ENCODE measurements around the gene STAG3. TPM values are rescaled to one million over a fixed set of nuclear protein-coding genes. Genes with fewer than 3 reads are reported as not detected.

STAG3 gene
- total and polyA plus RNA-seq, 9 of the 15 experiments (the other 6 are each of a cell fraction or from before 2014, with no cell fraction given), result 0.54 to 2.5 (median 1.7) TPM

- TF ChIP-seq CUX1 (CRISPR knock-in tag; IDR thresholded peaks at IDR 0.05) (no peak), ZNF232 (CRISPR knock-in tag; IDR thresholded peaks at IDR 0.05) (peak; percentile 92), RBFOX2 (IDR thresholded peaks at IDR 0.05; ENCODE audit: low read depth, low read length) (peak; percentile 70), GABPB2 (CRISPR knock-in tag; conservative IDR thresholded peaks at IDR 0.05) (no peak), AFF4 (CRISPR knock-in tag; IDR thresholded peaks at IDR 0.05) (no peak), PCBP2 (IDR thresholded peaks at IDR 0.05; ENCODE audit: low read depth, low read length, poor library complexity, severe bottlenecking) (no peak), ZNF121 (CRISPR knock-in tag; conservative IDR thresholded peaks at IDR 0.05) (no peak; the same call in 1 of the 2 replicates), ZNF609 (CRISPR knock-in tag; IDR thresholded peaks at IDR 0.05; ENCODE audit: borderline replicate concordance) (no peak), TBL1XR1 (IDR thresholded peaks at IDR 0.05; ENCODE audit: low read length in 2 of 2) (no peak)
These were observed at the start of gene STAG3, which contains the start of gene GPC2 (continued) for GRCh38 chr7:100177045-100178001.

Measured in K562 (cell line).